Tongue (tissue), 2 donors: ENCODE results near the gene ZNF474. TPM values are rescaled to one million over a fixed set of nuclear protein-coding genes. Genes with fewer than 3 reads are reported as not detected.

Source experiments
- DNase-seq: peaks from one replicate; pipeline ENCODE4 v3.0.0-alpha.2; 2015
- total RNA-seq: library from RNA; depleted of rRNA; stranded (reverse); fragments of >200 nt; gene quantifications from one replicate; pipeline ENCODE4 v1.2.3, GENCODE V29; 2014

The ZNF474 gene
- total RNA-seq, 1 donor from 2014 or later = 1.0 TPM

GRCh38 chr5:122153774-122154173 is 24.4 kb downstream of the ZNF474 start:
- DNase-seq = no peak

- DNase-seq = no peak
Observed at GRCh38 chr5:122154491-122154890, 25.1 kb downstream of the ZNF474 start.

GRCh38 chr5:122154910-122155309 is 25.6 kb downstream of the ZNF474 start:
- no peak for DNase-seq

- no peak for DNase-seq
Observed at GRCh38 chr5:122155546-122155945, 26.2 kb downstream of the ZNF474 start.

GRCh38 chr5:122156724-122157325 is 27.5 kb downstream of the ZNF474 start:
- peak; percentile 78 for DNase-seq

- no peak for DNase-seq
Observed at GRCh38 chr5:122162100-122162638, 32.8 kb downstream of the ZNF474 start.

GRCh38 chr5:122163121-122164069 is 34.0 kb downstream of the ZNF474 start:
- DNase-seq = no peak

GRCh38 chr5:122164070-122164435 is 34.7 kb downstream of the ZNF474 start:
- no peak for DNase-seq

- DNase-seq = no peak
Observed at GRCh38 chr5:122164831-122165558, 35.6 kb downstream of the ZNF474 start.

- no peak for DNase-seq
Observed at GRCh38 chr5:122165559-122166078, 36.3 kb downstream of the ZNF474 start.

GRCh38 chr5:122169350-122170103 is 40.2 kb downstream of the ZNF474 start:
- no peak for DNase-seq

- no peak for DNase-seq
Observed at GRCh38 chr5:122170620-122171019, 41.3 kb downstream of the ZNF474 start.

GRCh38 chr5:122172207-122172606 is 42.9 kb downstream of the ZNF474 start:
- DNase-seq = no peak

- DNase-seq = no peak
Observed at GRCh38 chr5:122173474-122174415, 44.4 kb downstream of the ZNF474 start.

- DNase-seq = no peak
Observed at GRCh38 chr5:122175091-122175490, 45.7 kb downstream of the ZNF474 start.

- no peak for DNase-seq
Observed at GRCh38 chr5:122175852-122176251, 46.5 kb downstream of the ZNF474 start.

GRCh38 chr5:122177161-122177560 is 47.8 kb downstream of the ZNF474 start:
- no peak for DNase-seq

- DNase-seq = no peak
Observed at GRCh38 chr5:122179701-122180100, 50.4 kb downstream of the ZNF474 start.

GRCh38 chr5:122180146-122180712 is 50.9 kb downstream of the ZNF474 start:
- DNase-seq = no peak
